Thoracic aorta (tissue), 2 donors: Measurements from ENCODE around the gene FRA10AC1. TPM values are rescaled to one million over a fixed set of nuclear protein-coding genes. Genes with fewer than 3 reads are reported as not detected.

Experiments
- ATAC-seq: fragments of 150-250 bp; one replicate; pipeline ENCODE4 v1.8.0; 2017; ENCODE audit warnings: low read depth; ENCODE audit not compliant: insufficient number of reproducible peaks, low FRiP score
- DNase-seq: peaks from one replicate; pipeline ENCODE4 v3.0.0-alpha.2; 2020; ENCODE audit warnings: low spot score
- H3K27ac ChIP-seq, 2 donors: fragments of 200-600 bp; sonication (generic); 1 replicate in 1 of 2; 2 replicates in 1 of 2; pipeline ENCODE4 v1.5.1; 2016; ENCODE audit warnings: mild to moderate bottlenecking in 2 of 2, moderate library complexity in 2 of 2
- H3K27me3 ChIP-seq: fragments of 200-600 bp; sonication (generic); replicated peaks from 2 replicates; pipeline ENCODE4 v1.6.0; 2016; ENCODE audit warnings: mild to moderate bottlenecking; ENCODE audit not compliant: insufficient read depth
- H3K36me3 ChIP-seq: fragments of 200-600 bp; sonication (generic); one replicate; pipeline ENCODE4 v1.5.1; 2016
- H3K4me1 ChIP-seq, 2 donors: fragments of 200-600 bp; sonication (generic); 1 replicate in 1 of 2; 2 replicates in 1 of 2; pipeline versions ENCODE4 v1.5.1 to v1.6.0; 2016; ENCODE audit warnings: low read depth in 2 of 2, mild to moderate bottlenecking in 1 of 2; ENCODE audit not compliant: control insufficient read depth in 1 of 2
- H3K4me3 ChIP-seq: fragments of 200-600 bp; sonication (generic); 2 replicates; pipeline ENCODE4 v1.5.1; 2016; ENCODE audit warnings: mild to moderate bottlenecking
- H3K9me3 ChIP-seq: fragments of 200-600 bp; sonication (generic); 2 replicates; pipeline ENCODE4 v1.5.1; 2016
- total RNA-seq, 2 donors: library from RNA; depleted of rRNA; stranded (reverse); fragments of >200 nt; gene quantifications; one replicate each; pipeline versions ENCODE4 v1.1.0 to v1.2.3, GENCODE V29; 2016
- TF ChIP-seq, protein P1 (sequence below): fragments of 200-600 bp; sonication (generic); IDR thresholded peaks from one replicate; pipeline ENCODE4 v1.5.1; 2019; ENCODE audit warnings: antibody characterized with exemption

Gene FRA10AC1
- total RNA-seq, 2 donors from 2014 or later: 25.7 to 35.9 TPM

DNA sequence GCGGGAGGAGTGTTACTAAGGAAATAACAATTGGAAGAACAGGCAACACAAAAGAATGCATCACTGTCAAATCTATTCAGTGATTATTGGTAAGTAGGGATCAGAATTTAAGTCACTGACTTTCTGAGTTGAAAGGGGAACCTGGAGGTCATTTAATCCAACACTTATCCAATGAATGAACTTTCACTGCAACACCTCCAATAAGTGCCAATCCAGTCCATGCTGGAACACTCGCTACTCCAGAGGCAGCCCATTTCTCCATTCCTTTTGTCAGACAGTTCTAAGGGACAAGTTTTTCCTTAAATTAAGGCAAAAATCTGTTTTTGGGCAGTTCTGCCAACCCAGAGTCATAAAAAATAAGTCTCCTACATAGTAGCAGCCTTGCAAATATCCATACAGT lies 29.5 kb downstream of the FRA10AC1 start:
- DNase-seq (no peak), ATAC-seq (no peak)
- Histone ChIP-seq H3K9me3 (no peaks in the 10 kb centered on the region), H3K36me3 (peaks cover 10% of the 10 kb centered on the region), H3K4me3 (no peak overlapping the region), H3K4me1 (no peaks in the 10 kb centered on the region), H3K27me3 (no peaks in the 10 kb centered on the region), H3K27ac (no peak overlapping the region)
- TF ChIP-seq, protein P1, sequence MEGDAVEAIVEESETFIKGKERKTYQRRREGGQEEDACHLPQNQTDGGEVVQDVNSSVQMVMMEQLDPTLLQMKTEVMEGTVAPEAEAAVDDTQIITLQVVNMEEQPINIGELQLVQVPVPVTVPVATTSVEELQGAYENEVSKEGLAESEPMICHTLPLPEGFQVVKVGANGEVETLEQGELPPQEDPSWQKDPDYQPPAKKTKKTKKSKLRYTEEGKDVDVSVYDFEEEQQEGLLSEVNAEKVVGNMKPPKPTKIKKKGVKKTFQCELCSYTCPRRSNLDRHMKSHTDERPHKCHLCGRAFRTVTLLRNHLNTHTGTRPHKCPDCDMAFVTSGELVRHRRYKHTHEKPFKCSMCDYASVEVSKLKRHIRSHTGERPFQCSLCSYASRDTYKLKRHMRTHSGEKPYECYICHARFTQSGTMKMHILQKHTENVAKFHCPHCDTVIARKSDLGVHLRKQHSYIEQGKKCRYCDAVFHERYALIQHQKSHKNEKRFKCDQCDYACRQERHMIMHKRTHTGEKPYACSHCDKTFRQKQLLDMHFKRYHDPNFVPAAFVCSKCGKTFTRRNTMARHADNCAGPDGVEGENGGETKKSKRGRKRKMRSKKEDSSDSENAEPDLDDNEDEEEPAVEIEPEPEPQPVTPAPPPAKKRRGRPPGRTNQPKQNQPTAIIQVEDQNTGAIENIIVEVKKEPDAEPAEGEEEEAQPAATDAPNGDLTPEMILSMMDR: no peak

- H3K36me3 ChIP-seq: peaks cover 10% of the 10 kb centered on the region
- DNase-seq (no peak), ATAC-seq (no peak)
- no peaks in the 10 kb centered on the region for H3K9me3 ChIP-seq
- no peak overlapping the region for H3K27ac ChIP-seq
- H3K27me3 ChIP-seq: no peaks in the 10 kb centered on the region
- TF ChIP-seq, protein P1: no peak
- H3K4me1 ChIP-seq: no peaks in the 10 kb centered on the region
- H3K4me3 ChIP-seq: no peak overlapping the region
Observed at GRCh38 chr10:93672022-93672678, 30.2 kb downstream of the FRA10AC1 start.

DNA sequence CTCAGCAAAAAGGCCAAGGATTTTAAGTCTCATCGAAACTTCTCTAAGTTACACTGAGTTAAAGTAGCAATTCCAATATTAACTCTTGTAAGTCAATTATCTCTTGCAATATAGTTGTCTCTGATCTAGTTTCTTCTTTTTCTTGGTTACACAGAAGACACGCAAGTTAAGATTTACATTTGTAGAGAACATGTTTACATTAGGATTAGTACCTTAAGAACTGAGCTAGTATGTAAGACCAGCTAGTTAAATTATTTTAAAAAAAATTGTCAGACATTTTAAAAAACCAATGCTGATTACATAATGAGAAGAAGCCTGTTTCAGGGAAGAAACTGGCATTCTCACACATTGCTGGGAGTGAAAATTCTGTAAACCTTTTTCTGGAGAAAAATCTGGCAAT lies 31.4 kb downstream of the FRA10AC1 start:
- H3K27ac ChIP-seq: no peak overlapping the region
- peaks cover 7% of the 10 kb centered on the region for H3K36me3 ChIP-seq
- no peak overlapping the region for H3K4me3 ChIP-seq
- DNase-seq (no peak), ATAC-seq (no peak)
- TF ChIP-seq, protein P1: no peak
- H3K27me3 ChIP-seq: no peaks in the 10 kb centered on the region
- no peaks in the 10 kb centered on the region for H3K9me3 ChIP-seq
- H3K4me1 ChIP-seq: no peaks in the 10 kb centered on the region

- H3K4me3 ChIP-seq: no peak overlapping the region
- ATAC-seq (no peak), DNase-seq (no peak)
- TF ChIP-seq, protein P1: no peak
- H3K27me3 ChIP-seq: no peaks in the 10 kb centered on the region
- peaks cover 7% of the 10 kb centered on the region for H3K36me3 ChIP-seq
- H3K4me1 ChIP-seq: no peaks in the 10 kb centered on the region
- H3K27ac ChIP-seq: no peak overlapping the region
- no peaks in the 10 kb centered on the region for H3K9me3 ChIP-seq
Observed at GRCh38 chr10:93670372-93670771, 32.0 kb downstream of the FRA10AC1 start.

DNA sequence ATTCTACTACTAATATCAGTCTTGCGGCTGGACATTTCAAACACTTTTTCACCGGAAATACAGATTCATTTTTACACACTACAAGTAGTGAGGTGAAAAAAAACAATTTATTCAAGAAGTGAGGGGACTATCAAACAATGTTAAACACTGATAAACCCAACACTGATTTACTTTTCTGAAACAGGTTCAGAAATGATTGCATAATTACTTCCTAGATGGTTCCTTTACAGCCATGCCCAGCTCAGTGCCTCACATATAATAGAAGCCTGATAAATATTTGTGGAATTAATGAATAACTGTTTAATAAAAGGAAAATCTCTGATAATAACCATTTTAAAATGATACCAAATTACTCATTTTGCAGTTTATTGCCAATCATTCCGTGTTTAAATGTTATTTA lies 34.6 kb downstream of the FRA10AC1 start:
- ATAC-seq: no peak
- Histone ChIP-seq H3K4me1 (no peaks in the 10 kb centered on the region), H3K27ac (no peak overlapping the region), H3K36me3 (peaks cover 7% of the 10 kb centered on the region), H3K4me3 (no peak overlapping the region), H3K27me3 (no peaks in the 10 kb centered on the region), H3K9me3 (no peaks in the 10 kb centered on the region)
- no peak for DNase-seq
- TF ChIP-seq, protein P1: no peak
